Upper lobe of left lung (tissue), 6 donors: ENCODE data around the gene ABHD8. TPM values are rescaled to one million over a fixed set of nuclear protein-coding genes. Genes with fewer than 3 reads are reported as not detected.

Source experiments
- ATAC-seq, 2 donors: fragments of 200-7000 bp; cut with Tn5 transposase; one replicate each; pipeline ENCODE4 v1.9.1; 2022; ENCODE audit warnings: mild to moderate bottlenecking in 2 of 2, moderate library complexity in 2 of 2; ENCODE audit not compliant: low FRiP score in 2 of 2
- DNase-seq, 2 donors: peaks; one replicate each; pipeline ENCODE4 v3.0.0-alpha.2; 2019 to 2020
- H3K27ac ChIP-seq, 4 donors: fragments of 200-600 bp; sonication (generic); one replicate each; pipeline ENCODE4 v1.5.1; 2016 to 2019
- H3K27me3 ChIP-seq, 4 donors: fragments of 200-600 bp; sonication (generic); one replicate each; pipeline ENCODE4 v1.5.1; 2017 to 2019
- H3K36me3 ChIP-seq, 4 donors: fragments of 200-600 bp; sonication (generic); one replicate each; pipeline ENCODE4 v1.5.1; 2016 to 2019
- H3K4me1 ChIP-seq, 4 donors: fragments of 200-600 bp; sonication (generic); one replicate each; pipeline ENCODE4 v1.5.1; 2018 to 2019
- H3K4me3 ChIP-seq, 4 donors: fragments of 200-600 bp; sonication (generic); one replicate each; pipeline ENCODE4 v1.5.1; 2017 to 2019; ENCODE audit warnings: mild to moderate bottlenecking in 2 of 4, moderate library complexity in 1 of 4
- H3K9me3 ChIP-seq, 4 donors: fragments of 200-600 bp; sonication (generic); one replicate each; pipeline ENCODE4 v1.5.1; 2018 to 2019
- CTCF ChIP-seq, 6 experiments: fragments of 450-650 bp in 4 of 6; fragments of 200-600 bp in 2 of 6; sonication (generic) in 2 of 6; IDR thresholded peaks; one replicate each; pipeline ENCODE4 v1.5.1; 2016 to 2019; ENCODE audit warnings: antibody characterized with exemption in 6 of 6
- EP300 ChIP-seq, 4 donors: sonication (generic); formaldehyde crosslinking; IDR thresholded peaks; one replicate each; pipeline ENCODE4 v1.5.1; 2017; ENCODE audit warnings: antibody characterized with exemption in 4 of 4, control low read depth in 2 of 4
- POLR2A ChIP-seq, 4 donors: fragments of 450-650 bp; IDR thresholded peaks; one replicate each; pipeline ENCODE4 v1.5.1; 2016 to 2017; ENCODE audit warnings: antibody characterized with exemption in 4 of 4, mild to moderate bottlenecking in 2 of 4
- POLR2AphosphoS5 ChIP-seq, 2 donors: sonication (generic); formaldehyde crosslinking; IDR thresholded peaks; one replicate each; pipeline ENCODE4 v1.5.1; 2017; ENCODE audit warnings: antibody characterized with exemption in 2 of 2
- WGBS, 2 donors: methylation state at CpG; one replicate each; pipeline ENCODE4 v1.1.5; 2017 to 2018; 5-methylcytosine and 5-hydroxymethylcytosine counted together
- total RNA-seq, 6 donors: library from RNA; depleted of rRNA in 4 of 6; stranded (reverse); fragments of >200 nt in 4 of 6; gene quantifications; one replicate each; pipeline versions ENCODE4 v1.1.0 to v1.2.1, GENCODE V29; 2016 to 2021
- donor health status: DM: no; HTN: no; CAD: no; lungs with moderate emphysema.
- donor health status: DM: no; HTN: yes; CAD: no; lungs with severe emphysema.

Gene ABHD8
- 10 to 100 TPM; 19.7 to 23.4 (median 21.2) TPM for total RNA-seq

GRCh38 chr19:17303167-17303939 is at the start of gene ABHD8:
ABHD8 (minus strand) TSS chr19:17303425; CDS start chr19:17301616, 1,809 bp downstream.
- Histone ChIP-seq H3K9me3 (no peaks in the 10 kb centered on the region), H3K4me1 (peaks cover 30 to 69% (median 42%) of the 10 kb centered on the region in 4 donors), H3K4me3 (peak within 1 kb of the TSS; percentile 81 to 95 (median 90)), H3K36me3 (peaks cover 0 to 7% (median 3%) of the 10 kb centered on the region in 4 donors), H3K27me3 (no peaks in the 10 kb centered on the region), H3K27ac (peak within 1 kb of the TSS; percentile 70 to 96 (median 85))
- ATAC-seq: peak; percentile 91 to 93
- TF ChIP-seq EP300 (IDR thresholded peaks at IDR 0.05) (no peak), POLR2AphosphoS5 (IDR thresholded peaks at IDR 0.05) (peak in 1 of 2 donors; percentile 80), CTCF (IDR thresholded peaks at IDR 0.05) (peak; percentile 68 to 95 (median 93)), POLR2A (IDR thresholded peaks at IDR 0.05) (peak in 2 of 4 donors; percentile 79 to 85)
- DNase-seq: peak; percentile 98 to 99
- WGBS, 2 donors: 2 to 6% methylated on average over 9 to 43 of the region's 52 CpGs

GRCh38 chr19:17352608-17353280 is 49.5 kb upstream of the ABHD8 start:
- WGBS, 2 donors: 37 to 48% methylated on average over 10 to 14 of the region's 14 CpGs
- Histone ChIP-seq H3K36me3 (no peaks in the 10 kb centered on the region), H3K27me3 (no peaks in the 10 kb centered on the region), H3K4me1 (peaks cover 14 to 37% (median 27%) of the 10 kb centered on the region in 4 donors), H3K9me3 (no peaks in the 10 kb centered on the region), H3K27ac (peak overlapping the region; percentile 3 to 52 (median 42)), H3K4me3 (no peak overlapping the region)
- DNase-seq: peak in 1 of 2 donors; percentile 27
- no peak for ATAC-seq
- no peak for TF ChIP-seq EP300 (IDR thresholded peaks at IDR 0.05)
- peak in 1 of 2 donors; percentile 39 for TF ChIP-seq POLR2AphosphoS5 (IDR thresholded peaks at IDR 0.05)

- TF ChIP-seq POLR2A (IDR thresholded peaks at IDR 0.05): no peak
- TF ChIP-seq POLR2AphosphoS5 (IDR thresholded peaks at IDR 0.05): no peak
- no peak for TF ChIP-seq EP300 (IDR thresholded peaks at IDR 0.05)
- no peak for TF ChIP-seq CTCF (IDR thresholded peaks at IDR 0.05)
Measured at GRCh38 chr19:17351815-17352435, 48.7 kb upstream of the ABHD8 start.

GRCh38 chr19:17348700-17349099 is 45.5 kb upstream of the ABHD8 start:
- Histone ChIP-seq H3K4me1 (peaks cover 21 to 51% (median 35%) of the 10 kb centered on the region in 4 donors), H3K9me3 (no peaks in the 10 kb centered on the region), H3K27me3 (no peaks in the 10 kb centered on the region), H3K27ac (peak overlapping the region in 2 of 4 donors; percentile 54 to 61), H3K36me3 (no peaks in the 10 kb centered on the region), H3K4me3 (no peak overlapping the region)
- ATAC-seq (peak; percentile 23 to 75), DNase-seq (no peak)
- TF ChIP-seq POLR2A (IDR thresholded peaks at IDR 0.05) (no peak), EP300 (IDR thresholded peaks at IDR 0.05) (peak in 2 of 4 donors; percentile 40 to 51), POLR2AphosphoS5 (IDR thresholded peaks at IDR 0.05) (peak; percentile 58 to 82), CTCF (IDR thresholded peaks at IDR 0.05) (no peak)
- 0 to 10% methylated on average over 12 of the region's 12 CpGs for WGBS, 2 donors

More at GRCh38 chr19:17351815-17352435, 48.7 kb upstream of the ABHD8 start:
- Histone ChIP-seq H3K27ac (peak overlapping the region in 1 of 4 donors; percentile 49), H3K9me3 (no peaks in the 10 kb centered on the region), H3K27me3 (no peaks in the 10 kb centered on the region), H3K4me1 (peaks cover 16 to 40% (median 27%) of the 10 kb centered on the region in 4 donors), H3K36me3 (no peaks in the 10 kb centered on the region), H3K4me3 (no peak overlapping the region)
- ATAC-seq: no peak
- WGBS, 2 donors: 87 to 88% methylated on average over 40 to 45 of the region's 45 CpGs
- DNase-seq: peak in 1 of 2 donors; percentile 60

- Histone ChIP-seq H3K27me3 (no peaks in the 10 kb centered on the region), H3K4me1 (peaks cover 21 to 47% (median 33%) of the 10 kb centered on the region in 4 donors), H3K27ac (peak overlapping the region in 3 of 4 donors; percentile 46 to 61 (median 54)), H3K4me3 (no peak overlapping the region), H3K36me3 (no peaks in the 10 kb centered on the region), H3K9me3 (no peaks in the 10 kb centered on the region)
- TF ChIP-seq CTCF (IDR thresholded peaks at IDR 0.05) (no peak), EP300 (IDR thresholded peaks at IDR 0.05) (no peak), POLR2A (IDR thresholded peaks at IDR 0.05) (no peak), POLR2AphosphoS5 (IDR thresholded peaks at IDR 0.05) (no peak)
- ATAC-seq: no peak
- DNase-seq: no peak
- WGBS, 2 donors: 70 to 73% methylated on average over 2 of the region's 2 CpGs
Measured at GRCh38 chr19:17347877-17348276, 44.7 kb upstream of the ABHD8 start.
